AG09319 (cell line): ENCODE data around the gene WNT9A.

ENCODE experiments used
- DNase-seq: peaks from one replicate; pipeline ENCODE4 v3.0.0-alpha.2; 2010; ENCODE audit warnings: low read depth; ENCODE audit errors: extremely low read depth
- CTCF ChIP-seq: IDR thresholded peaks from 2 replicates; pipeline ENCODE4 v1.5.1; 2011; ENCODE audit warnings: low read depth, mild to moderate bottlenecking, inconsistent platforms, low read length, moderate library complexity

WNT9A gene

GRCh38 chr1:227890451-227891222, 57.1 kb downstream of the WNT9A start:
- no peak for TF ChIP-seq CTCF
- no peak for DNase-seq

GRCh38 chr1:227889863-227890405, 57.8 kb downstream of the WNT9A start:
- DNase-seq: no peak
- TF ChIP-seq CTCF: no peak

GRCh38 chr1:227889047-227889862, 58.5 kb downstream of the WNT9A start:
- no peak for DNase-seq
- TF ChIP-seq CTCF: no peak

- DNase-seq: no peak
- TF ChIP-seq CTCF: no peak
Observed at GRCh38 chr1:227888404-227889046, 59.2 kb downstream of the WNT9A start.

- DNase-seq: no peak
- no peak for TF ChIP-seq CTCF
Observed at GRCh38 chr1:227887697-227888403, 59.9 kb downstream of the WNT9A start.

GRCh38 chr1:227886993-227887696, 60.6 kb downstream of the WNT9A start:
- no peak for TF ChIP-seq CTCF
- DNase-seq: no peak
